Frontal cortex (tissue), 4 donors: Measurements from ENCODE around the gene OR52E1. TPM values are rescaled to one million over a fixed set of nuclear protein-coding genes. Genes with fewer than 3 reads are reported as not detected.

ENCODE experiments used
- DNase-seq, 2 donors: peaks; one replicate each; pipeline ENCODE4 v3.0.0; 2012; ENCODE audit warnings: low spot score in 2 of 2
- FAIRE-seq: peaks from 2 replicates; lab custom pipeline; 2012; peaks lifted over from hg19 to GRCh38; lab: Jason Lieb, UNC
- total RNA-seq: library from RNA; depleted of rRNA; stranded (reverse); fragments of >200 nt; gene quantifications from one replicate; pipeline ENCODE4 v1.2.3, GENCODE V29; 2014
- donor health status: control.
- donor health status: control.
- donor health status: control.

Gene OR52E1
- total RNA-seq, 1 donor from 2014 or later, result not detected

GRCh38 chr11:5107285-5107684, 37.9 kb downstream of the OR52E1 start:
- no peak for FAIRE-seq
- DNase-seq, result no peak

- FAIRE-seq (no peak), DNase-seq (no peak)
These were observed 46.0 kb downstream of the OR52E1 start for GRCh38 chr11:5115339-5115738.

DNA sequence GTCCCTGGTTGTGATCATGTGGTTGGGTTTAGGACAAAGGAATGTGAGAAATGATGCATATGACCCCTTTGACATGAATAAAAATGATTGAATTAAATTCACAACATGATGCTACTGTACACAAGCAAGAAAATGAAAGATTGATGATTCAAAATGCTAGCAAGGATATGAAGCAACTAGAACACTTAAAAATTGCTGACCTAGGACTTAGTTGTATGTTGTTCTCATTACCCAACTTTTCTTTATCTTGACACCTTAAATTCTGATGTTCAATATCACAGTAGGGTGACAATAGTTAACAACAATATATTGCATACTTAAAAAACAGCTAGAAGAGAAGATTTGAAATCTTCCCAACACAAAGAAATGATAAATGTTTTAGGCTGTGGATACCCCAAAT, 48.2 kb downstream of the OR52E1 start:
- DNase-seq, result no peak
- no peak for FAIRE-seq

GRCh38 chr11:5118893-5119292, 49.5 kb downstream of the OR52E1 start:
- no peak for FAIRE-seq
- no peak for DNase-seq

Other genes starting within 250 kb of the OR52E1 start
- not detected for gene OR51F2, start 248.3 kb upstream of the OR52E1 start, total RNA-seq
- gene OR51S1, start 220.4 kb upstream of the OR52E1 start, total RNA-seq, result not detected
- gene OR51T1, start 187.7 kb upstream of the OR52E1 start, total RNA-seq, result not detected
- gene OR51A7, start 165.8 kb upstream of the OR52E1 start, total RNA-seq, result not detected
- gene OR51G2, start 150.2 kb upstream of the OR52E1 start, total RNA-seq, result not detected
- gene OR51G1, start 145.2 kb upstream of the OR52E1 start, total RNA-seq, result not detected
- gene OR51A4, start 122.0 kb upstream of the OR52E1 start, total RNA-seq, result not detected
- not detected for gene OR51A2, start 113.9 kb upstream of the OR52E1 start, total RNA-seq
- gene OR51L1, start 74.7 kb upstream of the OR52E1 start, total RNA-seq, result not detected
- gene OR52J3, start 23.0 kb upstream of the OR52E1 start, total RNA-seq, result not detected
- not detected for gene OR52E2, start 9.9 kb upstream of the OR52E1 start, total RNA-seq
- not detected for gene OR52A5, start 68.8 kb downstream of the OR52E1 start, total RNA-seq
- under 0.01 TPM for gene OR52A1, start 85.2 kb downstream of the OR52E1 start, total RNA-seq
- not detected for gene OR51V1, start 131.1 kb downstream of the OR52E1 start, total RNA-seq
- gene HBB, start 157.5 kb downstream of the OR52E1 start, total RNA-seq, result 552 TPM
- not detected for gene HBD, start 164.9 kb downstream of the OR52E1 start, total RNA-seq
- 2.0 TPM for gene HBG1, start 180.3 kb downstream of the OR52E1 start, total RNA-seq
- gene HBG2, start 185.2 kb downstream of the OR52E1 start, total RNA-seq, result 2,646 TPM
- gene HBE1, start 200.4 kb downstream of the OR52E1 start, total RNA-seq, result 15.1 TPM
- 0.41 TPM for gene OR51B4, start 232.4 kb downstream of the OR52E1 start, total RNA-seq